IMR-90 (cell line): ENCODE data around the gene BTBD9. TPM values are rescaled to one million over a fixed set of nuclear protein-coding genes. Genes with fewer than 3 reads are reported as not detected.

ENCODE experiments used
- ATAC-seq: fragments of 200-7000 bp; cut with Tn5 transposase; 2 replicates; pipeline ENCODE4 v1.9.1; 2020; ENCODE audit warnings: low read depth, mild to moderate bottlenecking, moderate library complexity
- BruUV-seq: library from RNA; stranded (reverse); fragments of 400-500 nt; replicated peaks from 2 replicates; lab custom pipeline; 2021; lab: Mats Ljungman, UMichigan
- CTCF ChIA-PET: fragments of 300-600 bp; formaldehyde crosslinking; extraction: SDS; loops from one replicate; lab custom pipeline; 2021; ENCODE audit warnings: antibody characterized with exemption; lab: Yijun Ruan, JAX
- POLR2A ChIA-PET: fragments of 300-600 bp; sonication (Branson Sonifier 250); formaldehyde crosslinking; loops from one replicate; lab custom pipeline; 2022; ENCODE audit warnings: antibody characterized with exemption; ENCODE audit not compliant: unreplicated experiment; lab: Charles Lee
- DNase-seq: peaks from one replicate; pipeline ENCODE4 v3.0.0; 2013
- H2AFZ ChIP-seq: replicated peaks from 2 replicates; pipeline ENCODE3; 2013; ENCODE audit warnings: low read length, mild to moderate bottlenecking; ENCODE audit not compliant: poor library complexity
- H2AK5ac ChIP-seq: 2 replicates; pipeline ENCODE4 v1.6.1; 2013; ENCODE audit warnings: low read depth, low read length, inconsistent platforms
- H2AK9ac ChIP-seq: replicated peaks from 2 replicates; pipeline ENCODE3; 2013; ENCODE audit warnings: mild to moderate bottlenecking, low read depth, low read length, moderate library complexity; ENCODE audit not compliant: poor library complexity
- H2BK120ac ChIP-seq: 2 replicates; pipeline ENCODE4 v1.6.1; 2013; ENCODE audit warnings: low read depth, low read length, inconsistent platforms
- H2BK15ac ChIP-seq: 3 replicates; pipeline ENCODE4 v1.6.1; 2013; ENCODE audit warnings: low read depth, low read length, inconsistent platforms
- H2BK20ac ChIP-seq: 2 replicates; pipeline ENCODE4 v1.6.1; 2013; ENCODE audit warnings: low read depth, mild to moderate bottlenecking, inconsistent platforms, low read length, moderate library complexity
- H2BK5ac ChIP-seq: 2 replicates; pipeline ENCODE4 v1.6.1; 2013; ENCODE audit warnings: mild to moderate bottlenecking, low read depth, low read length, inconsistent platforms; ENCODE audit not compliant: poor library complexity, severe bottlenecking
- H3K14ac ChIP-seq: replicated peaks from 2 replicates; pipeline ENCODE4 v1.6.1; 2013; ENCODE audit warnings: low read depth, low read length, inconsistent platforms
- H3K18ac ChIP-seq: 2 replicates; pipeline ENCODE4 v1.6.1; 2013; ENCODE audit warnings: low read depth, low read length, control low read depth
- H3K23ac ChIP-seq: 2 replicates; pipeline ENCODE4 v1.6.1; 2013; ENCODE audit warnings: low read depth, low read length, inconsistent platforms
- H3K27ac ChIP-seq: 2 replicates; pipeline ENCODE4 v1.5.1; 2013; ENCODE audit warnings: mild to moderate bottlenecking, control low read depth, low read length; ENCODE audit not compliant: insufficient read depth
- H3K27me3 ChIP-seq: 2 replicates; pipeline ENCODE4 v1.6.1; 2013; ENCODE audit warnings: low read length; ENCODE audit not compliant: control insufficient read depth, insufficient read depth
- H3K36me3 ChIP-seq: 2 replicates; pipeline ENCODE4 v1.6.1; 2013; ENCODE audit warnings: low read length, mixed read lengths; ENCODE audit not compliant: control insufficient read depth, insufficient read depth
- H3K4ac ChIP-seq: 2 replicates; pipeline ENCODE4 v1.6.1; 2013; ENCODE audit warnings: low read depth, low read length, inconsistent platforms
- H3K4me1 ChIP-seq: 2 replicates; pipeline ENCODE4 v1.6.1; 2013; ENCODE audit warnings: low read length, mixed read lengths; ENCODE audit not compliant: control insufficient read depth, insufficient read depth
- H3K4me2 ChIP-seq: 2 replicates; pipeline ENCODE4 v1.6.1; 2013; ENCODE audit warnings: low read depth, mild to moderate bottlenecking, control low read depth, low read length, moderate library complexity
- H3K4me3 ChIP-seq: 2 replicates; pipeline ENCODE4 v1.5.1; 2013; ENCODE audit warnings: low read depth, mild to moderate bottlenecking, control low read depth, low read length, moderate library complexity; ENCODE audit not compliant: insufficient read depth
- H3K56ac ChIP-seq: 2 replicates; pipeline ENCODE4 v1.6.1; 2013; ENCODE audit warnings: low read length, inconsistent platforms; ENCODE audit not compliant: insufficient read depth; ENCODE audit errors: extremely low read depth
- H3K79me1 ChIP-seq, 2 experiments: 2 replicates each; pipeline ENCODE4 v1.6.1; 2013; ENCODE audit warnings: low read length in 2 of 2, inconsistent platforms in 1 of 2, low read depth in 1 of 2
- H3K9ac ChIP-seq: 2 replicates; pipeline ENCODE4 v1.6.1; 2013; ENCODE audit warnings: low read depth, low read length, control low read depth
- H3K9me1 ChIP-seq: 2 replicates; pipeline ENCODE4 v1.6.1; 2013; ENCODE audit warnings: low read length, inconsistent platforms; ENCODE audit not compliant: insufficient read depth
- H3K9me3 ChIP-seq: 2 replicates; pipeline ENCODE4 v1.6.1; 2013; ENCODE audit warnings: low read length; ENCODE audit not compliant: control insufficient read depth, insufficient read depth
- H4K20me1 ChIP-seq: 2 replicates; pipeline ENCODE4 v1.6.1; 2013; ENCODE audit warnings: low read length, inconsistent platforms; ENCODE audit not compliant: insufficient read depth
- H4K5ac ChIP-seq: 2 replicates; pipeline ENCODE4 v1.6.1; 2013; ENCODE audit warnings: mild to moderate bottlenecking, low read depth, low read length, control low read depth
- H4K8ac ChIP-seq, 2 experiments: 2 replicates each; pipeline ENCODE4 v1.6.1; 2013; ENCODE audit warnings: low read depth in 2 of 2, low read length in 2 of 2, control low read depth in 1 of 2, inconsistent platforms in 1 of 2
- H4K91ac ChIP-seq: 2 replicates; pipeline ENCODE4 v1.6.1; 2013; ENCODE audit warnings: low read depth, low read length, inconsistent platforms; ENCODE audit not compliant: insufficient read depth
- RCOR1 ChIP-seq: IDR thresholded peaks from 2 replicates; pipeline ENCODE4 v1.6.1; 2012; ENCODE audit warnings: mild to moderate bottlenecking, low read length, improper control_type of control experiment; ENCODE audit not compliant: insufficient replicate concordance
- WGBS, 2 experiments: methylation state at CpG; one replicate each; pipeline versions ENCODE4 v1.1.5 to v1.1.7; 2013; ENCODE audit warnings: missing lambda C conversion rate in 2 of 2; ENCODE audit not compliant: insufficient read length in 1 of 2; ENCODE audit errors: extremely low coverage in 2 of 2; 5-methylcytosine and 5-hydroxymethylcytosine counted together
- dilution Hi-C: fragments of 300-500 bp; cut with HindIII; formaldehyde crosslinking; loops from one replicate; pipeline ENCODE4 v1.14.3; 2018; ENCODE audit warnings: low sequenced_read_pairs; ENCODE audit not compliant: unreplicated experiment
- in situ Hi-C: fragments of 300-500 bp; cut with MboI; formaldehyde crosslinking; loops from 3 replicates; pipeline ENCODE4 v1.14.3; 2019; ENCODE audit warnings: low sequenced_read_pairs, inconsistent platforms, mixed read lengths
- intact Hi-C: fragments of 100-400 bp; cut with micrococcal nuclease; formaldehyde crosslinking; loops from 2 replicates; pipeline ENCODE4 v1.10.0; 2022
- polyA plus RNA-seq, 3 experiments: library from polyadenylated mRNA; depleted of rRNA; stranded (reverse); fragments of >200 nt; gene quantifications; 2 replicates each; pipeline ENCODE4 v1.2.3, GENCODE V29; 2012; ENCODE audit warnings: low replicate concordance in 1 of 3
- total RNA-seq: library from RNA; depleted of rRNA; stranded (reverse); fragments of >200 nt; gene quantifications from 2 replicates; pipeline ENCODE4 v1.2.3, GENCODE V29; 2012

Gene BTBD9
- total and polyA plus RNA-seq, 2 of the 4 experiments (the other 2 are of a cell fraction) = 4.1 to 22.0 TPM

DNA sequence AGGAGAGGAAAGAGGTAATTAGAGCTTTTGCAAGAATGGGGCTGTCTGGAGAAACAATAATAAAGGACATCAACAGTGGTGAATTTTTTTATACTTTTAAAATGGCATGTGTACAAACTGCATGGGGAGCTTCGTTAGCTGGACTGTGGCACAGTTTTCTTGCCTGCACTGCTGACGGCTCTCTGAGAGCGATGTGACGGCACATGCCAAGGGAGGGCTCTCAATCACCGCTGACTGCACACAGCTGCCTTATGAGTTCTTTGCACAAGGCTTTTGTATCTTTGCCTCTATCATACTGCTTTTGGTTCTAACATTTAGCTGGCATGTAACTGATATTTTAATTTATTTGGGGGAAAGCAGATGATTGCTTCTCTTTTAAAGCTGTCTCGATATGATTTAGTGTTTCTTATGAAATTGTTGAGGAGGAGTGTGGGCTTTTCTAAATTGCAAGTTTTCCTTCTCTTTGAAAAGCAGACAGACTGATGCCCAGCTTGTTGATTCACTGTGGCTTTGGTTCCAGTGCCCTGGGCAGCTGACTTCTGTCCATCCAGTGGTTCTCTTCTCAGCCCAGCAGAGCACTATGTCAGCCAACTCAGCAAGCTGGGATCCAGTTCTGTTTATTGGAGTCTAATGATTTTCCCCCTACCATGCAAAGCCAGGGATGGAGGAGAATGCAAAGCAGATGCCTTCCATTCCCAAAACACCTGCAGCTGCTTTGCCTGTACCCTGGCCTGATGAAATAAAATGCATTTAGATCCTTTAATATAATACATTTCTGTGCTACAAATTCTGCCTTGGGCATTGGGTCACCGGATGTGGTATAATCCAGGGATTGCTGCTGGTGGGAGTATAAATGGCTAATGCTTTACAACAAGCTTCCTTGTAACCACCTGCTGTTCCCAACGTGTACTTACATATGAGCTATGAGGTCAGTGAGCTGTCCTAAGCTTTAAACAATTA is 496.3 kb downstream of the BTBD9 start:
- Histone ChIP-seq H2AK5ac (no peak overlapping the region), H3K9me3 (no peaks in the 10 kb centered on the region), H4K8ac (no peak overlapping the region), H3K4me1 (peaks cover 7% of the 10 kb centered on the region; the same call in 1 of the 2 replicates), H3K36me3 (peaks cover 3% of the 10 kb centered on the region; the same call in 1 of the 2 replicates), H4K5ac (no peak overlapping the region), H3K4ac (no peak overlapping the region), H3K14ac (no peak overlapping the region), H4K91ac (no peak overlapping the region), H3K56ac (no peak overlapping the region), H3K18ac (no peak overlapping the region), H3K9me1 (peaks cover 30% of the 10 kb centered on the region), H3K27ac (no peak overlapping the region), H2BK20ac (no peak overlapping the region), H2AFZ (no peak overlapping the region), H4K20me1 (peaks cover 62% of the 10 kb centered on the region), H2BK15ac (no peak overlapping the region), H3K4me2 (no peak overlapping the region), H3K4me3 (no peak overlapping the region), H2BK120ac (no peak overlapping the region), H2BK5ac (no peak overlapping the region), H3K27me3 (no peaks in the 10 kb centered on the region), H3K23ac (no peak overlapping the region), H3K9ac (no peak overlapping the region), H3K79me1 (peaks cover 59 to 84% of the 10 kb centered on the region in 2 experiments), H2AK9ac (no peak overlapping the region)
- intact Hi-C loops (loop anchor here (10.0 kb wide), 2 partner anchors 109 to 421 kb away; no protein-coding TSS in a partner anchor), in situ Hi-C loops (no loop called here), dilution Hi-C loops (no loop called here)
- CTCF ChIA-PET = interaction anchor here (0.6 kb wide), 1 partner anchor 353 kb away, joined by 5 read pairs; no protein-coding TSS in a partner anchor
- TF ChIP-seq RCOR1 = no peak
- no TSS peak for BruUV-seq
- no peak for DNase-seq
- 58% methylated on average over 5 of the region's 8 CpGs; no CpG with 5 or more reads in 1 of the 2 experiments for WGBS, 2 experiments
- POLR2A ChIA-PET = interaction anchor here (0.5 kb wide), 1 partner anchor 89 kb away, joined by 3 read pairs; no protein-coding TSS in a partner anchor
- ATAC-seq = no peak
